ENCODE results near the gene FTO.

DNA sequence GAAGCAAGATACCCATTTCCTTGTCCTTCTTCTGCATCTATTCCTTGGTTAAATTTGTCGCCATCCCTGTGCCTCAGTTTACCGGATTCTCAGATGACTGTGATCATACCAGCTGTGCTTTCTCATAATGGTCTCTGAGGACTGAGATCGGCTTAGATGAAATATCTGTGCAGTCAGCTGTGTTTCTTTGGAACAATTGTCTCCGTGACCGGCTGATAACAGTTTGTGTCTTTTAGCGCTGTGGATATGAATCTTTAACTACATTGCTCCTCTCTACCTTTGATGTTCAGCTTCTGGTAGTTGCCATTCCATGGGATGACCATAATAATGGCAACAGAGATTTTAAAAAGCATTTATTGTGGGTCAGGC is 473 bp downstream of the FTO start:
- TF ChIP-seq, protein P1, sequence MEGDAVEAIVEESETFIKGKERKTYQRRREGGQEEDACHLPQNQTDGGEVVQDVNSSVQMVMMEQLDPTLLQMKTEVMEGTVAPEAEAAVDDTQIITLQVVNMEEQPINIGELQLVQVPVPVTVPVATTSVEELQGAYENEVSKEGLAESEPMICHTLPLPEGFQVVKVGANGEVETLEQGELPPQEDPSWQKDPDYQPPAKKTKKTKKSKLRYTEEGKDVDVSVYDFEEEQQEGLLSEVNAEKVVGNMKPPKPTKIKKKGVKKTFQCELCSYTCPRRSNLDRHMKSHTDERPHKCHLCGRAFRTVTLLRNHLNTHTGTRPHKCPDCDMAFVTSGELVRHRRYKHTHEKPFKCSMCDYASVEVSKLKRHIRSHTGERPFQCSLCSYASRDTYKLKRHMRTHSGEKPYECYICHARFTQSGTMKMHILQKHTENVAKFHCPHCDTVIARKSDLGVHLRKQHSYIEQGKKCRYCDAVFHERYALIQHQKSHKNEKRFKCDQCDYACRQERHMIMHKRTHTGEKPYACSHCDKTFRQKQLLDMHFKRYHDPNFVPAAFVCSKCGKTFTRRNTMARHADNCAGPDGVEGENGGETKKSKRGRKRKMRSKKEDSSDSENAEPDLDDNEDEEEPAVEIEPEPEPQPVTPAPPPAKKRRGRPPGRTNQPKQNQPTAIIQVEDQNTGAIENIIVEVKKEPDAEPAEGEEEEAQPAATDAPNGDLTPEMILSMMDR (IDR thresholded peaks at IDR 0.05; ENCODE audit: insufficient read depth, low read length, poor library complexity, severe bottlenecking): no peak
- no peak for TF ChIP-seq EZH2phosphoT487 (conservative IDR thresholded peaks at IDR 0.05; ENCODE audit: low read length)
